ENCODE measurements around the gene LRBA. TPM values are rescaled to one million over a fixed set of nuclear protein-coding genes. Genes with fewer than 3 reads are reported as not detected.
"Not testable (repeated sequence)": the region's sequence is repeated elsewhere in the genome, so short reads cannot be mapped to it uniquely, and the experiment has no call there.

The LRBA gene
- total and polyA plus RNA-seq, 4 donors, result 8.2 to 69.8 (median 32.8) TPM

GRCh38 chr4:150540536-150540935, 474.5 kb downstream of the LRBA start:
- Histone ChIP-seq H3K9me3 (ENCODE audit: control insufficient read depth in 4 of 4, low read length in 3 of 4) (no peaks in the 10 kb centered on the region), H3K4me3 (ENCODE audit: low read depth in 1 of 3, low read length in 3 of 3) (no peak overlapping the region), H3K36me3 (ENCODE audit: control insufficient read depth in 4 of 4, insufficient read depth in 3 of 4, low read depth in 1 of 4, low read length in 3 of 4) (peaks cover 0 to 1% (median 0%) of the 10 kb centered on the region in 4 donors), H3K27me3 (ENCODE audit: control insufficient read depth in 4 of 4, insufficient read depth in 4 of 4, low read length in 3 of 4) (no peaks in the 10 kb centered on the region), H3K9ac (ENCODE audit: low read depth in 1 of 2, low read length in 2 of 2) (no peak overlapping the region), H3K4me1 (ENCODE audit: control insufficient read depth in 4 of 4, insufficient read depth in 4 of 4, low read length in 3 of 4) (peaks cover 0 to 1% (median 0%) of the 10 kb centered on the region in 4 donors), H3K27ac (ENCODE audit: low read depth in 1 of 2, low read length in 2 of 2) (no peak overlapping the region)
- TF ChIP-seq GABPA (IDR thresholded peaks at IDR 0.05 in 1 of 2, conservative IDR thresholded peaks at IDR 0.05 in 1 of 2) (no peak), EGR1 (IDR thresholded peaks at IDR 0.05; ENCODE audit: low read depth in 2 of 2) (no peak), HNF4G (IDR thresholded peaks at IDR 0.05) (no peak), REST (IDR thresholded peaks at IDR 0.05) (no peak), JUND (IDR thresholded peaks at IDR 0.05) (no peak), YY1 (IDR thresholded peaks at IDR 0.05) (no peak), TAF1 (conservative IDR thresholded peaks at IDR 0.05) (no peak), RAD21 (IDR thresholded peaks at IDR 0.05) (no peak), RXRA (IDR thresholded peaks at IDR 0.05) (no peak), CTCF (IDR thresholded peaks at IDR 0.05; ENCODE audit: low read depth, low read length, missing input control) (no peak), ATF3 (IDR thresholded peaks at IDR 0.05) (no peak), FOXA2 (IDR thresholded peaks at IDR 0.05) (no peak), FOXA1 (IDR thresholded peaks at IDR 0.05) (no peak), HNF4A (conservative IDR thresholded peaks at IDR 0.05) (no peak), SP1 (IDR thresholded peaks at IDR 0.05) (no peak), NR2F2 (IDR thresholded peaks at IDR 0.05) (no peak)
- TF ChIP-seq, protein P1, sequence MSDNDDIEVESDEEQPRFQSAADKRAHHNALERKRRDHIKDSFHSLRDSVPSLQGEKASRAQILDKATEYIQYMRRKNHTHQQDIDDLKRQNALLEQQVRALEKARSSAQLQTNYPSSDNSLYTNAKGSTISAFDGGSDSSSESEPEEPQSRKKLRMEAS (IDR thresholded peaks at IDR 0.05), result no peak
- TF ChIP-seq, protein P2, sequence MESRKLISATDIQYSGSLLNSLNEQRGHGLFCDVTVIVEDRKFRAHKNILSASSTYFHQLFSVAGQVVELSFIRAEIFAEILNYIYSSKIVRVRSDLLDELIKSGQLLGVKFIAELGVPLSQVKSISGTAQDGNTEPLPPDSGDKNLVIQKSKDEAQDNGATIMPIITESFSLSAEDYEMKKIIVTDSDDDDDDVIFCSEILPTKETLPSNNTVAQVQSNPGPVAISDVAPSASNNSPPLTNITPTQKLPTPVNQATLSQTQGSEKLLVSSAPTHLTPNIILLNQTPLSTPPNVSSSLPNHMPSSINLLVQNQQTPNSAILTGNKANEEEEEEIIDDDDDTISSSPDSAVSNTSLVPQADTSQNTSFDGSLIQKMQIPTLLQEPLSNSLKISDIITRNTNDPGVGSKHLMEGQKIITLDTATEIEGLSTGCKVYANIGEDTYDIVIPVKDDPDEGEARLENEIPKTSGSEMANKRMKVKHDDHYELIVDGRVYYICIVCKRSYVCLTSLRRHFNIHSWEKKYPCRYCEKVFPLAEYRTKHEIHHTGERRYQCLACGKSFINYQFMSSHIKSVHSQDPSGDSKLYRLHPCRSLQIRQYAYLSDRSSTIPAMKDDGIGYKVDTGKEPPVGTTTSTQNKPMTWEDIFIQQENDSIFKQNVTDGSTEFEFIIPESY (IDR thresholded peaks at IDR 0.05), result no peak
- DNase-seq (ENCODE audit: low spot score), result no peak

GRCh38 chr4:150537911-150538310, 477.2 kb downstream of the LRBA start:
- H3K36me3 ChIP-seq (ENCODE audit: control insufficient read depth in 4 of 4, insufficient read depth in 3 of 4, low read depth in 1 of 4, low read length in 3 of 4); H3K9ac ChIP-seq (ENCODE audit: low read depth in 1 of 2, low read length in 2 of 2); H3K27me3 ChIP-seq (ENCODE audit: control insufficient read depth in 4 of 4, insufficient read depth in 4 of 4, low read length in 3 of 4); H3K4me1 ChIP-seq (ENCODE audit: control insufficient read depth in 4 of 4, insufficient read depth in 4 of 4, low read length in 3 of 4); H3K4me3 ChIP-seq (ENCODE audit: low read depth in 1 of 3, low read length in 3 of 3); H3K9me3 ChIP-seq (ENCODE audit: control insufficient read depth in 4 of 4, low read length in 3 of 4); H3K27ac ChIP-seq (ENCODE audit: low read depth in 1 of 2, low read length in 2 of 2); DNase-seq (ENCODE audit: low spot score): not testable (repeated sequence)
- 97% methylated on average over 3 of the region's 3 CpGs for WGBS

Data from liver (tissue), 9 donors.